Ovary (tissue), 9 donors: Measurements from ENCODE around the gene GHR. TPM values are rescaled to one million over a fixed set of nuclear protein-coding genes. Genes with fewer than 3 reads are reported as not detected.

Experiments
- DNase-seq, 5 donors: peaks; one replicate each; pipeline ENCODE4 v3.0.0-alpha.2; 2019 to 2020
- H3K27ac ChIP-seq, 2 donors: fragments of 200-600 bp; one replicate each; pipeline versions ENCODE4 v1.5.1 to v1.8.0; 2019 to 2022
- H3K27me3 ChIP-seq: fragments of 200-600 bp; one replicate; pipeline ENCODE4 v1.8.0; 2022
- H3K36me3 ChIP-seq: fragments of 200-600 bp; sonication (generic); one replicate; pipeline ENCODE4 v1.5.1; 2019
- H3K4me1 ChIP-seq: one replicate; pipeline ENCODE4 v1.8.1; 2013; ENCODE audit warnings: mild to moderate bottlenecking, moderate library complexity; ENCODE audit not compliant: insufficient read depth
- H3K4me3 ChIP-seq: fragments of 200-600 bp; sonication (generic); one replicate; pipeline ENCODE4 v1.5.1; 2017
- H3K9me3 ChIP-seq, 2 donors: fragments of 200-600 bp in 1 of 2; sonication (generic) in 1 of 2; one replicate each; pipeline versions ENCODE4 v1.5.1 to v1.8.1; 2013 to 2019; ENCODE audit warnings: mild to moderate bottlenecking in 1 of 2, moderate library complexity in 1 of 2
- CTCF ChIP-seq, 3 donors: fragments of 450-650 bp in 2 of 3; fragments of 200-600 bp in 1 of 3; IDR thresholded peaks; one replicate each; pipeline versions ENCODE4 v1.5.1 to v1.8.0; 2016 to 2022; ENCODE audit warnings: antibody characterized with exemption in 3 of 3, mild to moderate bottlenecking in 1 of 3
- EP300 ChIP-seq: sonication (generic); formaldehyde crosslinking; IDR thresholded peaks from one replicate; pipeline ENCODE4 v1.6.1; 2017; ENCODE audit warnings: antibody characterized with exemption
- POLR2A ChIP-seq: fragments of 450-650 bp; IDR thresholded peaks from one replicate; pipeline ENCODE4 v1.6.1; 2017; ENCODE audit warnings: antibody characterized with exemption, mild to moderate bottlenecking, moderate library complexity
- WGBS, 3 donors: extraction: QIAGEN DNeasy Blood & Tissue Kit in 1 of 3; methylation state at CpG; one replicate each; pipeline versions ENCODE4 v1.1.5 to v1.1.7; 2013 to 2017; 5-methylcytosine and 5-hydroxymethylcytosine counted together
- intact Hi-C, 4 donors: fragments of 100-400 bp; cut with DNase I; formaldehyde crosslinking; loops; one replicate each; pipeline versions ENCODE4 v1.11.0 to v1.15.1; 2022 to 2023
- polyA plus RNA-seq, 2 donors: library from polyadenylated mRNA; stranded (reverse); fragments of 200-250 nt in 1 of 2; fragments of 350-450 nt in 1 of 2; fragmentation: Illumina TruSeq in 1 of 2; extraction: RNeasy Lipid Tissue Mini Kit (QIAGEN cat#74804) in 1 of 2; gene quantifications; one replicate each; pipeline ENCODE4 v1.2.3, GENCODE V29; 2013 to 2014
- total RNA-seq, 7 donors: library from RNA; depleted of rRNA in 2 of 7; stranded (reverse); fragments of >200 nt in 2 of 7; fragmentation: NEBNext Ultra II Directional in 3 of 7; extraction: Animal tissue kit (Norgen Biotek cat#: 25700) in 3 of 7; gene quantifications; one replicate each; pipeline versions ENCODE4 v1.1.0 to v1.2.4, GENCODE V29; 2016 to 2023
- donor health status: DM: no; HTN: no; CAD: no; lungs with moderate emphysema.
- donor health status: DM: no; HTN: no; CAD: no.
- donor health status: Bipolar disorder and iron deficiency.
- donor health status: DM: yes; HTN: yes; CAD: no.
- donor health status: DM: no; HTN: no; CAD: no.
- donor health status: DM: yes; HTN: yes; CAD: no.

Gene GHR
- total and polyA plus RNA-seq, 9 donors: 4.3 to 17.4 (median 7.0) TPM

- whole genome bisulfite sequencing, 3 donors: 81 to 90% (median 85%) methylated on average over 4 of the region's 4 CpGs
- no peak for DNase-seq
- H3K4me1 ChIP-seq: no peaks in the 10 kb centered on the region
- no peak overlapping the region for H3K4me3 ChIP-seq
- no peaks in the 10 kb centered on the region for H3K9me3 ChIP-seq
- no peaks in the 10 kb centered on the region for H3K27me3 ChIP-seq
- TF ChIP-seq POLR2A (no peak), EP300 (no peak), CTCF (IDR thresholded peaks at IDR 0.05) (no peak)
- intact Hi-C loops: no loop called here
- no peaks in the 10 kb centered on the region for H3K36me3 ChIP-seq
- H3K27ac ChIP-seq: no peak overlapping the region
These were observed 183.2 kb downstream of the GHR start for GRCh38 chr5:42606464-42606869.

GRCh38 chr5:42611437-42611836 is 188.2 kb downstream of the GHR start:
- intact Hi-C loops: no loop called here
- TF ChIP-seq CTCF (IDR thresholded peaks at IDR 0.05): no peak
- TF ChIP-seq POLR2A: no peak
- TF ChIP-seq EP300: no peak

GRCh38 chr5:42612750-42613366 is 189.6 kb downstream of the GHR start:
- no peak for DNase-seq
- no peak for TF ChIP-seq POLR2A
- TF ChIP-seq CTCF (IDR thresholded peaks at IDR 0.05): no peak
- no peak for TF ChIP-seq EP300
- H3K27me3 ChIP-seq: no peaks in the 10 kb centered on the region
- intact Hi-C loops: no loop called here
- H3K4me1 ChIP-seq: peaks cover 6% of the 10 kb centered on the region
- H3K27ac ChIP-seq: no peak overlapping the region
- no peak overlapping the region for H3K4me3 ChIP-seq
- no peaks in the 10 kb centered on the region for H3K9me3 ChIP-seq
- no peaks in the 10 kb centered on the region for H3K36me3 ChIP-seq
- 8 to 24% (median 10%) methylated on average over 3 of the region's 3 CpGs for WGBS, 3 donors

More at GRCh38 chr5:42611437-42611836, 188.2 kb downstream of the GHR start:
- DNase-seq: no peak
- H3K27ac ChIP-seq: no peak overlapping the region
- no peaks in the 10 kb centered on the region for H3K36me3 ChIP-seq
- no peaks in the 10 kb centered on the region for H3K27me3 ChIP-seq
- WGBS, 3 donors: 94 to 98% (median 98%) methylated on average over 1 of the region's 1 CpG
- no peak overlapping the region for H3K4me3 ChIP-seq
- peaks cover 6% of the 10 kb centered on the region for H3K4me1 ChIP-seq
- no peaks in the 10 kb centered on the region for H3K9me3 ChIP-seq

GRCh38 chr5:42614509-42614908 is 191.3 kb downstream of the GHR start:
- TF ChIP-seq EP300 (no peak), POLR2A (no peak), CTCF (IDR thresholded peaks at IDR 0.05) (no peak)
- Histone ChIP-seq H3K36me3 (no peaks in the 10 kb centered on the region), H3K4me3 (no peak overlapping the region), H3K9me3 (no peaks in the 10 kb centered on the region), H3K4me1 (peaks cover 6% of the 10 kb centered on the region), H3K27ac (no peak overlapping the region), H3K27me3 (no peaks in the 10 kb centered on the region)
- intact Hi-C loops: no loop called here
- DNase-seq: no peak
